GM18502 (cell line): Measurements from ENCODE around the gene ACYP2.
"Not testable (repeated sequence)": the region's sequence is repeated elsewhere in the genome, so short reads cannot be mapped to it uniquely, and the experiment has no call there.

Experiments
- ATAC-seq: cut with Tn5 transposase; IDR thresholded peaks from one replicate; pipeline ENCODE4 v1.9.1; 2021; ENCODE audit warnings: mild to moderate bottlenecking; ENCODE audit not compliant: unreplicated experiment, poor library complexity

The ACYP2 gene

GRCh38 chr2:54115284-54116137, at the start of gene ACYP2:
Gene ACYP2 (plus strand): TSS chr2:54115615.
- ATAC-seq: peak; percentile 91

- ATAC-seq: no peak
These were observed 49.5 kb upstream of the ACYP2 start for GRCh38 chr2:54065891-54066290.

DNA sequence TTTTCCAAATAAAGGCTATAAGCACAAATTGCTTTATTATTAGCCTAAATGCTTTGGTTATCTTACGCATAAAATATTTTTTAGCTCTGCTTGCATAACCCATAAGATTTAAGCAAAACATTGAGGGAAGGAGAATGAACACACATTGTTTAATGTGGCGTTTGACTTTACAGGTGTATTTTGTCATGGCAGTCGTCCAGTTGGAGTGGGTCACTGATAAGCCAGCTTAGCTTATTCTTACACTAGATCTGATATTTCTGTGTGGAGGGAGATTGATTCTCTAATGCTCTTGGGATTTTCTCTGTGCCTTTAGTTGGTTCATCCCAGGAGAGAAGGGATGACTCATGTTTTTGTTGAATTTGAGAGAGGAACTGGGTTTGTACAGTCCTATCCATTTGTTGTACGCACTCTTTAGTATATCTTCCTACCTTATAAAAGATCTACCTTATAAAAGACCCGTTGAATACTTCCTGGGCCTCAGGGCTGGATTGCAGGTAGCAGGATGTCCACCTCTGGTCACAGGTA, 47.5 kb upstream of the ACYP2 start:
- ATAC-seq: no peak

- ATAC-seq: not testable (repeated sequence)
These were observed 42.9 kb upstream of the ACYP2 start for GRCh38 chr2:54072483-54072882.

- ATAC-seq: peak; percentile 90
These were observed 41.6 kb upstream of the ACYP2 start for GRCh38 chr2:54073796-54074195.

GRCh38 chr2:54074606-54075341, 40.6 kb upstream of the ACYP2 start:
- ATAC-seq: no peak

DNA sequence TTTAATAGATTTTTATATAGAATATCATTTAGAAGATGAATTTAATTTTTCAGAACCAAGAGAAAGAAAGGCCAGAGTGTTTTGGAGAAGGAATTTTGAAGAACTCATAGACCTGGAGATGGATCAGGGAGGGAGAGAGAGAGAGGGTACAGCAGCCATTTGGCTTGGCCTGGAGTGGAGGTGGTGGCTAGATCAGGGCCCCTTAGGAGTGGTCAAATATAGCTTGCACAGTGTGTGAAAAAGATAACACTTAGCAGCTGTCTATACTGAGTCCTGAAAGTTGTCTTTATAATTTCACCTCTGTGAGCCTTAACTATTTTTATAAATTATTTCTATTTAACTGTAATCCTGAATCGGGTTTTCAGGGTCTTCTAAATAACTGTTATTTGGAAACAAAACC, 38.8 kb upstream of the ACYP2 start:
- no peak for ATAC-seq

DNA sequence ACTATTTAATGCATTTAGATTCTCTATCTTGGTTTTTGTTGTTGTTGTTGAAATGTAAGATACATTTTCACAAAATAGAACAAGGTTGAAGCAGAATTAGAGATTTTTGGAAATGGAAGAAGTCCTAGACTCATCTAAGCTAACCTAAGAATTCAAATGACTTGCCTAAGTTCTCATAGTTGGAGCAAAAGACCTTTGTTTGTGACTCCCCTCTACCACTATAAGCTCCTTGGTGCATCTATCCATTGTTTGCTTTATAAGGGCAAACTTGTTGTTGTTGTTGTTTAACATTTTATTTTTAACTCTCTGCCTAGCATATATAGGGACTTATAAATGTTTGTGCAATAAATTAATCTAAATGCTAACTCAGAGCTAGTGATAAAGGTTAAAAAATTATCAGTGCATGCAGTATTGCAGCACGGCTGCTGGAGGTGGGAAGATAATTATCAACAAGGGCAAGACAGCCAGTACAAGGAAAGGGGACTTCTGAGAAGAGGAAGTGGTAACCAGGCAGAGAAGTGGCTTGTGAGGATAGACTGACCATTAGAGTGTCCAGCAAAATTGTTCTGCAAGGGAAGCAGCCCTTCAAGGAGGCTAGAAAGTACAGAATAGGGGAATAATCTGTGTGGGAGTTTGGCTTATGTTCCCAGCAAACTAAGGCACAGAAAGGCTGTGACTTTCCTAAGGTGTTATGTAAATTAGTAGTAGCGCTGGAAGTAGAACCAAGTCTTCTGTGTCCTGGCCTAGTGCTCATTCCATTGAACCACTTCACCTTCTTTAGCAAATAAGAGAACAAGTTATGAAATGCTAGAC, 38.1 kb upstream of the ACYP2 start:
- ATAC-seq: no peak

DNA sequence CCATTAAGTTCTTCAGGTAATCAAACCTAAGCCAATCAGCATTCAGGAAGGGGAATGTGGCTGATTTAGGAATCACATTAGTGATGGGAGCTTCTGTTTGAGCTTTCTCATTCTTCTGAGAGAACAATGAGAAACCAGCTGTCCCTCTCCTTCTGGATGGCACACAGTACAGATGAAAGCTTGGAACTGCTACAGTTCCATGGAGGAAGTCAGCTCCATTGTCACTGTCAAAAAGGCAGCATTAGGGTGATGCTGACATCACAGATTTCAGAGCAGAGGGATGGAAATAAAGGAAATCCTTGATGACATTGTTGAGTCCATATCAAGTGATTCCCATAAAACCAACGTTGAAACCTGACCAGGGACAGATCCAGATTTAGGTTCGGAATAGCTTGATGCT, 36.1 kb upstream of the ACYP2 start:
- no peak for ATAC-seq

- ATAC-seq: peak; percentile 96
These were observed 33.8 kb upstream of the ACYP2 start for GRCh38 chr2:54081574-54081973.

- no peak for ATAC-seq
These were observed 32.4 kb upstream of the ACYP2 start for GRCh38 chr2:54083021-54083420.

DNA sequence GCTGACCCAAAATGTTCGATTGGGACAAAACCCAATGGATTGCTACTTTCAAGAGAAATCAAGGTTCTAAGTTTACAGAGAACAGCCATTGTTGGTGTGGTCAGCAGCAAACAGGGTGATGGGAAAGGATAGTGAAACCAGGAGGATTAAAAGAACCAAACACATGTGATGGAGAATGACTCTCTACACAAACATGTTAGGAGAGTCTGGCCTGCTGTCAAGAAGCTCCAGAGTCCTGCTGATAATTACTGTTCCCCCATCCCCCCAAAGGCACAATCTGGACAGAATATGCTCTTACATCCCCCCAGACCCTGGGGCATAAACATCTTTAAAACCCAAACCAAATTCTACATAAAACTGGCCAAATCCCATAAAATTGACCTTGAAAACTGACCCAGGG, 32.0 kb upstream of the ACYP2 start:
- no peak for ATAC-seq

DNA sequence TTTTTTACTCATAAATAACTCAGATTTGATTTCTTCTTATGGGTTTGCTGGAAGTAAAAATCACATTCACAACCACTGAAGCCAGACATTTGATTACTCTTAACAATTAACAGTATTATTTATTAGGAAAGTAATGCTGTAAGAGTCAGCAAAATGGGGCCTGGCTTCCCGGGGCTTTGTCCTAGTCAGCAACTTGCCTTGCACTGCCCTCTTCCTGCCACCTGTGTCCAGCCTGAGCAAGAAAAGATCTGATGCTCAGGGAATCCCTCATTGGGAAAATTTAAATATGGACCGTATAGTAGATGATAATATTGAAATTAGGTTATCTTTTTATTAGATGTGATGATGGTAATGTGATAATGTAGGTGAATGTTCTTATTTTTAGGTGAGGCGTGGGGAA, 30.8 kb upstream of the ACYP2 start:
- ATAC-seq: no peak

DNA sequence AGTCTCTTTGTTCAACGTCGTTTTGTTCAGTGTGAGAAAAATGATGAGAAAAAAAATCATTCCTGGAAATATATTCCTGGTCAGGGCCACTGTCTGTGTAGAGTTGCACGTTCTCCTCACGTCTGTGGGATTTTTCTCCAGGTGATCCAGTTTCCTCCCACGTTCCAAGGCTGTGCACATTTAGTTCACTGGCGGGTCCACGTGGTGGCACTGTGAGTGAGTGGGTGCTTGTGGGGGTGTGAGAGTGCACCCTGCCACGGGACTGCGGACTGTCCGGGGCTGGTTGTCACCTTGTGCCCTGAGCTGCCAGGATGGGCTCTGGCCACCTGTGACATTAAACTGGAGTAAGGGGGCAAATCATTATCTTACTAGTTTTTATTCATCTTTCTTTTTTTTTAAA, 30.3 kb upstream of the ACYP2 start:
- ATAC-seq: no peak

DNA sequence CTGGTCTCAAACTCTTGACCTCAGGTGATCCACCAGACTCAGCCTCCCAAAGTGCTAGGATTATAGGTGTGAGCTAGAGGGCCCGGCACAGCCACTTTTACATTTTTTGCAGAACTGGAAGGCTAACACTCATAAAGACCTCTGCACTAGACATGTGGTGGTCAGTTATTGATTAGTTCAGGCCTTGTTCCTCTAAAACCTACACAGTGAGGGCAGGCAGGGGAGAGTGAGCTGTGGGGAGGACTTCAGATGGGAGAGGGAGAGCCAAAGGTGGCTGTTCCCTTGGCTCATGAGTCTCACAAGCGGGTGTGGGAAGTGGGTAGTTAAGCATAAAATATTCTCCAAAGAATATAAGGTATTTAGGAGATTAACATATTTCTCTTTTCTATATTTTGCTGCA, 29.3 kb upstream of the ACYP2 start:
- no peak for ATAC-seq

- no peak for ATAC-seq
These were observed 27.2 kb upstream of the ACYP2 start for GRCh38 chr2:54088191-54088634.

- ATAC-seq: no peak
These were observed 26.7 kb upstream of the ACYP2 start for GRCh38 chr2:54088719-54089118.

DNA sequence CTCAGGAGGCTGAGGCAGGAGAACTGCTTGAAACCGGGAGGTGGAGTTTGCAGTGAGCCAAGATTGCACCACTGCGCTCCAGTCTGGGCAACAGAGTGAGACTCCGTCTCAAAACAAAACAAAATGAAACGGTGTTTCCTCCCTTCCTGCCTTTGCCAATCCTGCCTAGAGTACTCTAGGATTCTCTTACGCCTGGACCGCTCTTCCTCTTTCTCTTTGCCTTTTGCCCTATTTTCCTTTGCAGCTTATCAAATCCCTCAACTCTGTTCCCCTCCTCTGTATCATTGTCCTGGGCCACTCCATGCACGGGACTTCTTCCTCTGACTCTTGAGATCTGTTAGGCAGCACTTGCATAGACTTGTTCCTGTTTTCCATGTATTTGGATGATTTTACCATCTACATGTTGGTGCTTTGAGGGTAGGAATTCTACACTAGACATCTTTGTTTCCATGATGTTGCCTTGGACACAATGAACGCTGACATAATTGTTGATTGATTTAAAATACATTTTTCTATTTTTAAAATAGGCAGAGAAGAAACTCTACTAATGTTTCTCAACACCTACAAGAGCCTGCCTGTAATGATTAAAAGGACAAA, 24.8 kb upstream of the ACYP2 start:
- ATAC-seq: no peak

DNA sequence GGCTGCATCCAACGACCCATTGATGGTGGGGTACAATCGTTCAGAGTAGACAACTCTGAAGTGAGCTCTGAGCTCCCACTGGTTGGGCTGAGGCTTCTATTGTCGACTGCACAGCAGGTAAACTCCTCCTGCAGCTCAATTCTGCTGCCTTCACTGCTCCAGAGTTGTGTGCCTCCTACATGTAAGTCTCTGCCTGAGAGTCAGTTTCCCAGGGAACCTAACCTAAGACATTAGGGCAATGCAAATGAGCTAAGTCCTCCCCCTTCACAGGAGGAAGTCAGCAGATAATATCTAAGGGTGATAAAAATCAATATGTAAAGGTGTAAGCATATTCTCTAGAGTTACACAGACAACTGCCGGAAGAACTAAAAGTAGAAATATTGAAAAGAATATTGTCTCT, 22.5 kb upstream of the ACYP2 start:
- ATAC-seq: peak; percentile 79

GRCh38 chr2:54095406-54095805, 20.0 kb upstream of the ACYP2 start:
- not testable (repeated sequence) for ATAC-seq
